Mononuclear cell (primary cell): Measurements from ENCODE around the gene NBPF8. TPM values are rescaled to one million over a fixed set of nuclear protein-coding genes. Genes with fewer than 3 reads are reported as not detected.

ENCODE experiments used
- total RNA-seq: library from RNA; depleted of rRNA; stranded (reverse); fragments of >200 nt; gene quantifications from one replicate; pipeline ENCODE4 v1.2.3, GENCODE V29; 2012

Gene NBPF8
- total RNA-seq, 1 donor: 33.0 TPM

Other genes with a start within 250 kb of the NBPF8 start
- gene SEC22B, start 238.5 kb upstream of the NBPF8 start, total RNA-seq: 55.3 TPM